ENCODE results near the gene FBXL20. TPM values are rescaled to one million over a fixed set of nuclear protein-coding genes. Genes with fewer than 3 reads are reported as not detected.

FBXL20 gene
- total RNA-seq, 2 donors from 2014 or later = 22.4 to 43.6 TPM

GRCh38 chr17:39240631-39241030 lies 160.8 kb downstream of the FBXL20 start:
- WGBS = 83% methylated on average over 5 of the region's 5 CpGs
- no peak for DNase-seq (ENCODE audit: low spot score)
- no peak overlapping the region for H3K4me3 ChIP-seq
- H3K27ac ChIP-seq = no peak overlapping the region
- no peaks in the 10 kb centered on the region for H3K27me3 ChIP-seq (replicated peaks; ENCODE audit: insufficient read depth)
- H3K9me3 ChIP-seq = no peaks in the 10 kb centered on the region
- no peak for TF ChIP-seq POLR2AphosphoS5 (IDR thresholded peaks at IDR 0.05)
- TF ChIP-seq POLR2A (IDR thresholded peaks at IDR 0.05) = no peak
- TF ChIP-seq, protein P1, sequence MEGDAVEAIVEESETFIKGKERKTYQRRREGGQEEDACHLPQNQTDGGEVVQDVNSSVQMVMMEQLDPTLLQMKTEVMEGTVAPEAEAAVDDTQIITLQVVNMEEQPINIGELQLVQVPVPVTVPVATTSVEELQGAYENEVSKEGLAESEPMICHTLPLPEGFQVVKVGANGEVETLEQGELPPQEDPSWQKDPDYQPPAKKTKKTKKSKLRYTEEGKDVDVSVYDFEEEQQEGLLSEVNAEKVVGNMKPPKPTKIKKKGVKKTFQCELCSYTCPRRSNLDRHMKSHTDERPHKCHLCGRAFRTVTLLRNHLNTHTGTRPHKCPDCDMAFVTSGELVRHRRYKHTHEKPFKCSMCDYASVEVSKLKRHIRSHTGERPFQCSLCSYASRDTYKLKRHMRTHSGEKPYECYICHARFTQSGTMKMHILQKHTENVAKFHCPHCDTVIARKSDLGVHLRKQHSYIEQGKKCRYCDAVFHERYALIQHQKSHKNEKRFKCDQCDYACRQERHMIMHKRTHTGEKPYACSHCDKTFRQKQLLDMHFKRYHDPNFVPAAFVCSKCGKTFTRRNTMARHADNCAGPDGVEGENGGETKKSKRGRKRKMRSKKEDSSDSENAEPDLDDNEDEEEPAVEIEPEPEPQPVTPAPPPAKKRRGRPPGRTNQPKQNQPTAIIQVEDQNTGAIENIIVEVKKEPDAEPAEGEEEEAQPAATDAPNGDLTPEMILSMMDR (IDR thresholded peaks at IDR 0.05) = no peak
- no peaks in the 10 kb centered on the region for H3K36me3 ChIP-seq
- intact Hi-C loops (cut with DNase I) = loop anchor here (5.0 kb wide), 1 partner anchor 33 kb away; no protein-coding TSS in a partner anchor
- H3K4me1 ChIP-seq (replicated peaks) = no peaks in the 10 kb centered on the region

GRCh38 chr17:39239640-39240314 lies 161.6 kb downstream of the FBXL20 start:
- intact Hi-C loops (cut with DNase I) = loop anchor here (5.0 kb wide), 1 partner anchor 32 kb away; no protein-coding TSS in a partner anchor
- no peak for DNase-seq (ENCODE audit: low spot score)
- H3K4me1 ChIP-seq (replicated peaks) = no peaks in the 10 kb centered on the region
- TF ChIP-seq POLR2AphosphoS5 (IDR thresholded peaks at IDR 0.05) = no peak
- TF ChIP-seq POLR2A (IDR thresholded peaks at IDR 0.05) = no peak
- TF ChIP-seq, protein P1 (IDR thresholded peaks at IDR 0.05) = peak in 3 of 4 experiments; percentile 32 to 54 (median 42)
- no peaks in the 10 kb centered on the region for H3K36me3 ChIP-seq
- H3K27me3 ChIP-seq (replicated peaks; ENCODE audit: insufficient read depth) = no peaks in the 10 kb centered on the region
- H3K9me3 ChIP-seq = no peaks in the 10 kb centered on the region
- H3K4me3 ChIP-seq = no peak overlapping the region
- no peak overlapping the region for H3K27ac ChIP-seq
- WGBS = 24% methylated on average over 16 of the region's 16 CpGs

DNA sequence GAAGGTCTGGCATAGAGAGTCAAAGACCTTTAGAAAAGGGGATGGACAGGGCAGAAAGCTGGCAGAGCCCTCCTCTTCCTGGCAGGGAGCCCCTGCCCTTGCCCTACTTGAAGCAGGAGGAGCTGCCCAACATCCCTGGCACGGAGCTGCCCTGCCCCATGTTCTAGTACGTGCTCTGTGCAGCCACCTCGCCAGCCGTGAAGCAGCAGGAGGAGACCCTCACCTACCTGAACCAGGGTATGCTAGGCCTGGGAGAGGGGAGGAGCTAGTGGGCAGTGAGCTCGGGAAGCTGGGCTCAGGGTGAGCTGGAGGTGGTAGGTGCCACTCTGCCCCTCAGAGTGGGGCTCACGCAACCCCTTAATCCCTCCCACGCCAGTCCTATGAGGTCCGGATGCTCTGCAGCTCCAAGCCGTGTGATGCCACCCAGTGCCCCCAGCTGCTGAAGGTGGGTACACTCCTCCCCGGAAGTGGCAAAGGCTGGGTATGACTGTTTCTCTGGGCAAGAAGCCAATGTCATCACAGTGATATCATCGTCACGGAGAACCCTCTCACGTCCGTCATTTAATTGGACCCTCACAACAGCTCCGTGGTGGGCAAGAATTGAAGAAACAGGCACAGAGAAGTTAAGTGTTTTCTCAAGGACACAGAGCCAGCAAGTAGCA lies 163.0 kb downstream of the FBXL20 start:
- DNase-seq (ENCODE audit: low spot score) = peak; percentile 30
- no peaks in the 10 kb centered on the region for H3K36me3 ChIP-seq
- no peaks in the 10 kb centered on the region for H3K4me1 ChIP-seq (replicated peaks)
- H3K9me3 ChIP-seq = no peaks in the 10 kb centered on the region
- TF ChIP-seq POLR2A (IDR thresholded peaks at IDR 0.05) (no peak), POLR2AphosphoS5 (IDR thresholded peaks at IDR 0.05) (no peak)
- TF ChIP-seq, protein P1 (IDR thresholded peaks at IDR 0.05) = no peak
- H3K4me3 ChIP-seq = no peak overlapping the region
- intact Hi-C loops (cut with DNase I) = no loop called here
- H3K27me3 ChIP-seq (replicated peaks; ENCODE audit: insufficient read depth) = no peaks in the 10 kb centered on the region
- no peak overlapping the region for H3K27ac ChIP-seq
- WGBS = 27% methylated on average over 15 of the region's 15 CpGs

DNA sequence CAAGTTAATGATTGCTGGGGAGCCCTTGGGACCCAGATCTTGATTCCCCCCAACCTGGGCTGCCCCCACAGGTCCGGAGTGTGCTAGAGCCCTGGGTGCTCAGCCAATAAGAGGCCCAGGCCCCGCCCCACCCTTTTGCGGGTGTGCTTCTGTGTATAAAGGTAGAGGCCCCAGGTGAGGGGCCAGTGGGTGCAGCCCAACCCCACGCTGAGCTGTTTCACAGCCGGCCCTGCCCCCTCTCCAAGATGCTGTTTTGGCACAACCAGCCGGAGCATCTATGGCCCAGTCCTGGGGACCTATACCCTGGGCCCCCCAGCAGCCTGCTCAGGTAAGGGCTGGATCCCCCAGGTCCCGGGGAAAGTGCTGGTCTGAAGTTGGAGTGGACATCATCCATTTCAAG lies 163.8 kb downstream of the FBXL20 start:
- H3K27me3 ChIP-seq (replicated peaks; ENCODE audit: insufficient read depth) = no peaks in the 10 kb centered on the region

More for the DNA sequence above, 163.8 kb downstream of the FBXL20 start:
- Histone ChIP-seq H3K36me3 (no peaks in the 10 kb centered on the region), H3K4me1 (replicated peaks) (no peaks in the 10 kb centered on the region), H3K27ac (no peak overlapping the region), H3K4me3 (no peak overlapping the region), H3K9me3 (no peaks in the 10 kb centered on the region)
- intact Hi-C loops (cut with DNase I) = no loop called here
- DNase-seq (ENCODE audit: low spot score) = no peak
- WGBS = 88% methylated on average over 7 of the region's 7 CpGs
- TF ChIP-seq POLR2A (IDR thresholded peaks at IDR 0.05) = no peak
- TF ChIP-seq POLR2AphosphoS5 (IDR thresholded peaks at IDR 0.05) = no peak
- TF ChIP-seq, protein P1 (IDR thresholded peaks at IDR 0.05) = no peak

All from prostate gland (tissue), 2 donors.